Measurements from ENCODE around the gene BAIAP2L2.

Gene BAIAP2L2

GRCh38 chr22:38040953-38041759 lies 69.3 kb downstream of the BAIAP2L2 start:
- peak in 2 of 51 donors; percentile 18 to 33 for DNase-seq

- DNase-seq: peak in 4 of 51 donors; percentile 19 to 63 (median 46)
These were observed 71.3 kb downstream of the BAIAP2L2 start for GRCh38 chr22:38038890-38039812.

DNA sequence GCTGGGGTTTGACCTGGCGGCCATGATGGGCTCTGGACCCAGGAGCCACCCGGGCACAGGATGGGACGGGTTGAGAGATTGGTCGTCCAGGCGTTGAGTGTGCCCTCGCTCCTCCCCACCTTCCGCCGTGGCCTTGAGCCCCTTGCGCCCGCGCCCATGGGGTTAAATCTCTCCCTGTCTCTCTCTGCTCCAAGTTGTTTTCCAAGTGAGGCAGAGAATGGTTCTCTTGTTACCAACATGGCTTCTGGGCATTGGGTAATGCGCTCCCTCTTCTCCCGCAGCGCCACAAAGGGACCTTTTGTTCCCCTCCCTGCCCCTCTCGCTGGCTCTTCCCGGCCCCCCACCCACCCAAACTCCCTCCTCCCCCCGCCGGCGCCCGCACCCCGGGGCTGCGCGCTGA lies 72.1 kb downstream of the BAIAP2L2 start:
- DNase-seq: peak in 40 of 51 donors; percentile 27 to 88 (median 70)

DNA sequence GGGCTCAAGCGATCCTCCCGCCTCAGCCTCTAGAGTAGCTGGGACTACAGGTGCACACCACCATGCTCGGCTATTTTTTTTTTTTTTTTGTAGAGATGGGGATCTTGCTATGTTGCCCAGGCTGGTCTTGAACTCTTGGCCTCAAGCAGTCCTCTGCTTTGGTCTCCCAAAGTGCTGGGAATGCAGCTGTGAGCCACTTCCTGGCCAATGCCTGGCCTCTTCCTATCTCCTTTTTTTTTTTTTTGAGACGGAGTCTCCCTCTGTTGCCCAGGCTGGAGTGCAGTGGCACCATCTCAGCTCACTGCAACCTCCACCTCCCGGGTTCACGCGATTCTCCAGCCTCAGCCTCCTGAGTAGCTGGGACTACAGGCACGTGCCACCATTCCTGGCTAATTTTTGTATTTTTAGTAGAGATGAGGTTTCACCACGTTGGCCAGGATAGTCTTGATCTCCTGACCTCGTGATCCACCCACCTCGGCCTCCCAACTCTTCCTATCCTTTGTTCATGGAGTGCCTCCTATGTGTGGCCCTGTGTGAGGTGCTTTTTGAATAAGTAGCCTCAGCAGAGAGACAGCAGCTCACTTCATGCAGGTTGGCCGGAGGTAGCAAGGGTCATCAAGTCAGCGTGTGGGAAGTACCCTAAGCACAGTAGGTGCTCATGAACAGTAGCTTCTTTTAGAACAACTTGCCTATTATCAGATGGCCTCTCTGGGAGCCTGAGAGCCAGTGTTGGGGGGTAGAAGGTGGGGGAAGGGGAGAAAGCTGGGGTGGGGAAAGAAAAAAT lies 72.9 kb downstream of the BAIAP2L2 start:
- DNase-seq: peak in 1 of 51 donors; percentile 46

DNA sequence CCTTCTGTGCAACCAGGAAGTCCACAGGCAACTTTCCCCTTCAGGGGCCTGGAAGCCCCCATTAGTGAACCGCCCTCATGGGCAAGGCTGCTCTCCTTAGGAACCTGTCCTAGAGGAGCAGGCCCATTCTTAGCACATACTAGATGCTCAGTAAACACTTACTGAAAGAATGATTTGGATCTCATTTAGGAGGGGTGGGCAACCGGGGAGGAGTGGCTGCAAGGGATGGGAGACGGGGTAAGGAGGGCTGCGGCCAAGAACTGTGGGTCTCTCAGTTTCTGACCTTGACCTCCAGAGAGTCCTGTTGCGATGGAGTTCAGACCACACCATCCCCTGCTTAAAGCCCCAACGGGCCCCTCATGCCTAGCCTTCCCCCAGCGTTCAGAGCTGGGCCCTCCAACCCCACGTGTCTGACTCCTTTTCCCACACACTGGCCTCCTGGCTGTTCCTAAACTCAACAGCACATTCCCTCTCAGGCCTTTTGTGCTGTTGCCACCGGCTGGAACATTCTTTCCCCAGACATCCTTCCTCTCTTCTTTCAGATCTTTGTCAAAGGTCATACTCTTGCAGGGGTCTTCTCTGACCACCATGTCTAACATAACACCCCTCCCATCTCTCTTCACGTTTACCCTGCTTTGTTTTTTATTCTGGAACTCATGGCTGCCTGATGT lies 74.0 kb downstream of the BAIAP2L2 start:
- no peak for DNase-seq

DNA sequence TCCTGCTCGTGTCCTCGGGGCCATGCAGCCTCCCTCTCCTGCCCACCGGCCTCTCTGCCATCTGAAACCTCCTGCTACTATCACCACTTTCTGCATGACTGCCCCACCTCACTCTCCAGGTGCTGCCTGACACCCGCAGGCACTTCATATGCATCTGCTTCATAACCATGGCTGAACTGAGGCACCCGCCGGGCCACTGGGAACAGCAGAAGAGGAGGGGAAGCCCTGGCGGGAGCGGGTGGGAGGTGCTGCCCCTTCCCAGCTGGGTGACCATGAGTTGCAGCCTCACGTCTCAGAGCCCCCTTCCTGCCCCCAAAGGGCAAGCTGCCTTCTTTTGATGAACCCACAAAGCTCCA lies 75.0 kb downstream of the BAIAP2L2 start:
- no peak for DNase-seq
